Esophagus muscularis mucosa (tissue), 3 donors: ENCODE measurements around the gene MAD1L1.

Experiments
- CTCF ChIP-seq, 3 experiments: fragments of 200-600 bp in 2 of 3; fragments of 450-650 bp in 1 of 3; sonication (generic) in 2 of 3; IDR thresholded peaks; one replicate each; pipeline ENCODE4 v1.5.1; 2017 to 2019; ENCODE audit warnings: antibody characterized with exemption in 3 of 3, mild to moderate bottlenecking in 2 of 3, moderate library complexity in 1 of 3
- POLR2A ChIP-seq: fragments of 450-650 bp; IDR thresholded peaks from one replicate; pipeline ENCODE4 v1.6.1; 2017; ENCODE audit warnings: antibody characterized with exemption, moderate library complexity, mild to moderate bottlenecking, low read depth

GRCh38 chr7:2104107-2104710 lies 128.5 kb downstream of the MAD1L1 start:
- TF ChIP-seq CTCF (IDR thresholded peaks at IDR 0.05) (peak; percentile 59 to 82 (median 78)), POLR2A (no peak)
